HG03558 (cell line): ENCODE data around the gene STARD3.

Source experiments
- ATAC-seq: cut with Tn5 transposase; IDR thresholded peaks from one replicate; pipeline ENCODE4 v1.9.1; 2021; ENCODE audit warnings: moderate number of reproducible peaks; ENCODE audit not compliant: unreplicated experiment; ENCODE audit errors: extremely low read depth

STARD3 gene

GRCh38 chr17:39655105-39655504 lies 18.2 kb downstream of the STARD3 start:
- ATAC-seq = no peak

DNA sequence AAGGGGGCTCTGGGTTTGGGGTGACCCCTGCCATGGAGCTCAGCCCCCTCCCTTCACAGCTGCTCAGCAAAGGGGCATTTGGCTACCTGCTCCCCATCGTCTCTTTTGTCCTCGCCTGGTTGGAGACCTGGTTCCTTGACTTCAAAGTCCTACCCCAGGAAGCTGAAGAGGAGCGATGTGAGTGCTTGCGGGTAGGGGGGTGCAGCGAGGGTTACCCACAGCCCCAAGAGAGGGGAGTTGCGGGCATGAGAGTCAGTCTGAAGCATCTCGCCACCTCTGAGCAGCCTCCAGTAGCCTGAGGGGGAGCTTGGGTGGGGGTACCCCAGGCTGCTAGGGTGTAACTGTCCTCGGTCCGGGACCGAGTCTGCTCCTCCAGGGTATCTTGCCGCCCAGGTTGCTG lies 21.4 kb downstream of the STARD3 start:
- no peak for ATAC-seq

GRCh38 chr17:39658760-39659159 lies 21.8 kb downstream of the STARD3 start:
- ATAC-seq = no peak

DNA sequence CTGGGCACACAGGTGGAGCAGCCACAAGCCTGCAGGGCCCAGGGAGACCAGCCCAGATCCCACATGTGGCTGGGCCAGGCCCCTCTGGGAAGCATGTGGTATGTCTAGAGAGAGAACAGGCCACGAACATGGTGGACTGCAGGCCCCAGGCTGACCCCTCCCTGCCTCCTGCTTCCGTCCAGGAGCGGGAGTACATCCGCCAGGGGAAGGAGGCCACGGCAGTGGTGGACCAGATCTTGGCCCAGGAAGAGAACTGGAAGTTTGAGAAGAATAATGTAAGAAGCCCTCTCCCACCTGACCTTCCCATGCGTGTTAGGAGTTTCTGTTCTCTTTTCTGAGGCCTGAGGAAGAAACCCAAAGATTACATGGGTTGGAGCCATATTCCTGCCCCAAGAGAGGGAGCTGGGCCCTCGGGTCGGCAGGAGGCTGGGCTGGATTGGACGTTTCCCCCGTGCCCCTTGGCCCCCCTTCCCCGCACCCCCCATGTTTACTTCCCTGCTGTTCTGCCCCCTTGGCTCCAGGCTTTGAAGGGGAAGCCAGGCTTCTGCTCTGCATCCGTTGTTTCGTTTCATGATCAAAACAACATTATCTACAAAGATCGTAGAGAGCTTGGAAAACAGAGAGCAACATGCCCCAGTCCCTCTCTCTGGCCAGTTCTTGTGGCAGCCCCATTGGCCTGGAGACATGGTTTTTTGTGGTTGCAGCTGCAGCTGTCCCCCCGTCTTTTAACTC lies 22.5 kb downstream of the STARD3 start:
- no peak for ATAC-seq

- no peak for ATAC-seq
Observed at GRCh38 chr17:39660011-39660360, 23.0 kb downstream of the STARD3 start.

DNA sequence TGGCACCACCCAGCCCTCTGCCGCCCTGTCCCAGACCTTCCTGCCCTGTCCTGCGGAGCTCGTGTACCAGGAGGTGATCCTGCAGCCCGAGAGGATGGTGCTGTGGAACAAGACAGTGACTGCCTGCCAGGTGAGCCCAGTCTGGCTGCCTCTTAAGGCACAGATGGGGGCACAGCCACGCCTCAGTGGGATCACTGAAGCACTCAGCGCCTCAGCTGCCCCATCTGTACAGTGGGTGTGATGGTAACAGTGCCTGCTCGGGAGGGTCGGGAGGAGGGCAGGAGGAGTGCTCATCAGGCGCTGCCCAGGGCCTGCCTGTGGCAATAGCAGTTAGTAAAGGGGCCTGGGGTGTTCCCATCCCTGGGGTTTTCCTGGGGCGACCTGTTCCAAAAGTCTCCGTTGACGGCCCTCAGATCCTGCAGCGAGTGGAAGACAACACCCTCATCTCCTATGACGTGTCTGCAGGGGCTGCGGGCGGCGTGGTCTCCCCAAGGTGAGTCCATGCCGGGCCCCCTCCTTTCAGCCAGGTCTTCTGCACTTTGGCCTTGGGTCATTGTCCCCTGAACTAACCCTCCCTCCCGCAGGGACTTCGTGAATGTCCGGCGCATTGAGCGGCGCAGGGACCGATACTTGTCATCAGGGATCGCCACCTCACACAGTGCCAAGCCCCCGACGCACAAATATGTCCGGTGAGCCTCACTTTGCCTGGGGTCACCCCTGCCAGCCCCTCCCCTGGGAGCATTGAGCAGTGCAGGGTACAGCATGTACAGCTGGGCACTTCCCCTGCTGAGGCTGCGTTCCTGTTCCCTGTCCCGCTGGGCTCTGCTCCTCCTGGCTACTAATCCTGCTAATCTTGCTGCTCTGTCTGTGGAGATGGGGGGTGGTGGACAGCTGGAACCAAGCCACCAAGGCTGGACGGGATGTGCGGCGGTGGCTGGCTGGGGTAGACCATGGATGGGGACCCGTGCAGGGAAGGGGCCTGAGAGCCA lies 23.7 kb downstream of the STARD3 start:
- ATAC-seq = no peak

- ATAC-seq = no peak
Observed at GRCh38 chr17:39661744-39662541, 25.0 kb downstream of the STARD3 start.

DNA sequence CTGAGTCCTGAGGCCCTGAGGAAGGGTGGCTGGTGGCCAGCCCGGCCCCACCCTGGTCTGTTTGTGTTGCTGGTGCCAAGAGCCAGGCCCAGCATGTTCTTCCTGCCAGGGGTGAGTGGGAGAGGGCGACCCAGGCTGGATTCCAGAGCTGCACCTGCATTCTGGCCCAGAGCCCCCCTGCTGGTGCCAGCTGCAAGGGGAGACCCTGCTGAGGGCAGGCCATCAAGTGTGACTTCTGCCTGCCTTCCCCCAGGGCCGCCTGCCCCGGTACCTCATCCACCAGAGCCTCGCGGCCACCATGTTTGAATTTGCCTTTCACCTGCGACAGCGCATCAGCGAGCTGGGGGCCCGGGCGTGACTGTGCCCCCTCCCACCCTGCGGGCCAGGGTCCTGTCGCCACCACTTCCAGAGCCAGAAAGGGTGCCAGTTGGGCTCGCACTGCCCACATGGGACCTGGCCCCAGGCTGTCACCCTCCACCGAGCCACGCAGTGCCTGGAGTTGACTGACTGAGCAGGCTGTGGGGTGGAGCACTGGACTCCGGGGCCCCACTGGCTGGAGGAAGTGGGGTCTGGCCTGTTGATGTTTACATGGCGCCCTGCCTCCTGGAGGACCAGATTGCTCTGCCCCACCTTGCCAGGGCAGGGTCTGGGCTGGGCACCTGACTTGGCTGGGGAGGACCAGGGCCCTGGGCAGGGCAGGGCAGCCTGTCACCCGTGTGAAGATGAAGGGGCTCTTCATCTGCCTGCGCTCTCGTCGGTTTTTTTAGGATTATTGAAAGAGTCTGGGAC lies 25.8 kb downstream of the STARD3 start:
- ATAC-seq = no peak

GRCh38 chr17:39663340-39663687 lies 26.4 kb downstream of the STARD3 start:
- no peak for ATAC-seq

GRCh38 chr17:39663688-39664580 lies 27.0 kb downstream of the STARD3 start:
- ATAC-seq = no peak

- no peak for ATAC-seq
Observed at GRCh38 chr17:39664581-39665561, 27.9 kb downstream of the STARD3 start, which contains the start of gene TCAP. Gene TCAP, plus strand, starts transcription at chr17:39665349. Its CDS starts 11 bp downstream, at chr17:39665360.

- ATAC-seq = no peak
Observed at GRCh38 chr17:39665642-39666224, 28.8 kb downstream of the STARD3 start.

DNA sequence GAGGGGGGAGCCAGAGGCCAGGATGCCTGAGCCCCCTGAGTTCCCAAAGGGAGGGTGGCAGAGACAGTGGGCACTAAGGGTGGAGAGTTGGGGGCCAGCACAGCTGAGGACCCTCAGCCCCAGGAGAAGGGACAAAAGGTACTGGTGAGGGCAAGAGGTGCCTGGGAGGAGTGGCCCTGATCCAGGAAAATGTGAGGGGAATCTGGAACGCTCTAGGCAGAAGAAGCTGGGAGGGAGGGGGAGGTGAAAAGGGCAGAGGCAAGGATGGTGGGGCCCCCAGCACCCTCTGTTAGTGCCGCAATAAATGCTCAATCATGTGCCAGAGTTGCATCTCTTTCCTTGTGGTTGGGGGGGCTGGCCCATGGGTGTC lies 29.3 kb downstream of the STARD3 start:
- no peak for ATAC-seq

- no peak for ATAC-seq
Observed at GRCh38 chr17:39666601-39667261, 29.8 kb downstream of the STARD3 start.

DNA sequence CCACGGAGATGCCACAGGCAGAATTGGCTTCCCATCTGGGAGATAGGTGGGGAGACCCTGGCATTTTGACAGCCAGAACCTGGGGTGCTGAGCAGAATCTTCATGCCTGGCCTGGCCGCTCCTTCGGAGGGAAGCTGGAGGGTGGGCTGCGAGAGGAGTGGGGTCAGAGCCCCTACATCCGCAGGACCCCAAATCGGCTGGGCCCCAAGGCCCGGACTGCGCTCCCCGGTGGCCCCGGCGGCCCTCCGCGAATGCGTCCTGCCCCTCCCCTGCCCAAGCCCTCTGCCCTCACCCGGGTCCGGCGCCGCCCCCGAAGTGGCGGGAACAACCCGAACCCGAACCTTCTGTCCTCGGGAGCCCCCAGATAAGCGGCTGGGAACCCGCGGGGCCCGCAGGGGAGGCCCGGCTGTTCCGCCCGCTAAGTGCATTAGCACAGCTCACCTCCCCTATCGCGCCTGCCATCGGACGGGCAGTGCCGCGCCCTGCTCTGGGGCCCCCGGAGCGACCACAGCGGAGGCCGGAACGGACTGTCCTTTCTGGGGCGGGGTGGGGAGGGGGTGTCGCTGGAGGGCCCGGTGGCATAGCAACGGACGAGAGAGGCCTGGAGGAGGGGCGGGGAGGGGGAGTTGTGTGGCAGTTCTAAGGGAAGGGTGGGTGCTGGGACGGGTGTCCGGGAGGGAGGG lies 30.5 kb downstream of the STARD3 start:
- no peak for ATAC-seq
